Measurements from ENCODE around the gene ADAP1. TPM values are rescaled to one million over a fixed set of nuclear protein-coding genes. Genes with fewer than 3 reads are reported as not detected.

ADAP1 gene
- total and polyA plus RNA-seq, 2 of the 13 experiments (the other 11 are each of a cell fraction or from before 2014, with no cell fraction given) = 10.5 to 24.6 TPM

DNA sequence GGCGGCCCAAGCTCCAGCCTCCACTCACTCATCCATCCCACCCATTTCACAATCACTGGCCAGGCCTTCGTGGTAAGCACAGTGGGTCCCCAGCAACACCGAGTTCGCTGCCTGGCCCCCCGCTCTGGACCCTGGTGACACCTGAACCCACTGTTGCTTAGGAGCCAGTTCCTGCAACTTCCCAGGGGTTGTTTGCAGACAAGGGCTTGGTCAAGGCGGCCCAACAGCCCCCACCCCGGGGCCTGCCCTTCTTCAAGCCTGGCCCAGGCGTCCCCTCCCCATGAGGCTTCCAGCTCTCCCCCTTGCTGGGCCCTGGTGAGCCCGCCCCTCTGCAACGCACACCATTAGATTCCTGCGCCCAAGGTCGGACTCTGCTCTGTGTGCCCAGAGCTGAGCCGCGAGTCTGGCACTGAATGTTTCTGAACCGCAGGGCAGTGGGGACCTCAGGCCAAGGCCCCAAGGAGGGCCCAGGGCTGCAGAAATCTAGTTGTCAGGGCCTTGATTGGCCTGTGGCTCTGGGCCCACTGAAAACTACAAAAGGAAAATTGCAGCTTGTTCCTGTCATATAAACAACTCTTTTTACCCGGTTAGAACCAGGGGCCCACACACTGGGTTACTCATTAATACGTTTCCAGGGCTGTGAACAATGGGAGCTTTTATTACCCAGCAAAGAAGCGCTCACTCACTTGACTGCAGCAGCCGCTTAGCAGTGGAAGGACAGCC lies 23.0 kb upstream of the ADAP1 start (continued):
- TF ChIP-seq, protein P1, sequence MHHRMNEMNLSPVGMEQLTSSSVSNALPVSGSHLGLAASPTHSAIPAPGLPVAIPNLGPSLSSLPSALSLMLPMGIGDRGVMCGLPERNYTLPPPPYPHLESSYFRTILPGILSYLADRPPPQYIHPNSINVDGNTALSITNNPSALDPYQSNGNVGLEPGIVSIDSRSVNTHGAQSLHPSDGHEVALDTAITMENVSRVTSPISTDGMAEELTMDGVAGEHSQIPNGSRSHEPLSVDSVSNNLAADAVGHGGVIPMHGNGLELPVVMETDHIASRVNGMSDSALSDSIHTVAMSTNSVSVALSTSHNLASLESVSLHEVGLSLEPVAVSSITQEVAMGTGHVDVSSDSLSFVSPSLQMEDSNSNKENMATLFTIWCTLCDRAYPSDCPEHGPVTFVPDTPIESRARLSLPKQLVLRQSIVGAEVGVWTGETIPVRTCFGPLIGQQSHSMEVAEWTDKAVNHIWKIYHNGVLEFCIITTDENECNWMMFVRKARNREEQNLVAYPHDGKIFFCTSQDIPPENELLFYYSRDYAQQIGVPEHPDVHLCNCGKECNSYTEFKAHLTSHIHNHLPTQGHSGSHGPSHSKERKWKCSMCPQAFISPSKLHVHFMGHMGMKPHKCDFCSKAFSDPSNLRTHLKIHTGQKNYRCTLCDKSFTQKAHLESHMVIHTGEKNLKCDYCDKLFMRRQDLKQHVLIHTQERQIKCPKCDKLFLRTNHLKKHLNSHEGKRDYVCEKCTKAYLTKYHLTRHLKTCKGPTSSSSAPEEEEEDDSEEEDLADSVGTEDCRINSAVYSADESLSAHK (CRISPR knock-in tag; IDR thresholded peaks at IDR 0.05; ENCODE audit: borderline replicate concordance) = no peak
- TF ChIP-seq, protein P2, sequence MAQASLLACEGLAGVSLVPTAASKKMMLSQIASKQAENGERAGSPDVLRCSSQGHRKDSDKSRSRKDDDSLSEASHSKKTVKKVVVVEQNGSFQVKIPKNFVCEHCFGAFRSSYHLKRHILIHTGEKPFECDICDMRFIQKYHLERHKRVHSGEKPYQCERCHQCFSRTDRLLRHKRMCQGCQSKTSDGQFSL (CRISPR knock-in tag; IDR thresholded peaks at IDR 0.05) = 0 out of 2 replicates have a peak, but pooled peaks have one; percentile 59
- TF ChIP-seq CEBPG (CRISPR knock-in tag; IDR thresholded peaks at IDR 0.05) (peak; percentile 77), GABPB1 (CRISPR knock-in tag; IDR thresholded peaks at IDR 0.05) (peak; percentile 57), BRD4 (CRISPR knock-in tag; IDR thresholded peaks at IDR 0.05) (peak; percentile 60; the same call in 1 of the 2 replicates), SMC3 (IDR thresholded peaks at IDR 0.05; ENCODE audit: low read length) (no peak), RBM22 (optimal IDR thresholded peaks at IDR 0.05; ENCODE audit: low read length) (peak; percentile 88), ZNF225 (CRISPR knock-in tag; IDR thresholded peaks at IDR 0.05) (peak; percentile 70; the same call in 1 of the 2 replicates), NFE2L2 (IDR thresholded peaks at IDR 0.05; ENCODE audit: low read length) (no peak), SMAD3 (CRISPR knock-in tag; IDR thresholded peaks at IDR 0.05) (no peak; the same call in 1 of the 2 replicates), MZF1 (CRISPR knock-in tag; IDR thresholded peaks at IDR 0.05; ENCODE audit: borderline replicate concordance) (0 out of 2 replicates have a peak, but pooled peaks have one; percentile 48), MAF1 (CRISPR knock-in tag; IDR thresholded peaks at IDR 0.05; ENCODE audit: borderline replicate concordance) (peak; percentile 56), AKAP8 (CRISPR knock-in tag; IDR thresholded peaks at IDR 0.05) (peak; percentile 77; the same call in 1 of the 2 replicates), ETV6 (CRISPR knock-in tag; conservative IDR thresholded peaks at IDR 0.05) (no peak), AGO2 (optimal IDR thresholded peaks at IDR 0.05; ENCODE audit: low read depth, low read length) (peak; percentile 76), HDAC1 (CRISPR knock-in tag; IDR thresholded peaks at IDR 0.05) (peak; percentile 82)
- TF ChIP-seq, protein P3, sequence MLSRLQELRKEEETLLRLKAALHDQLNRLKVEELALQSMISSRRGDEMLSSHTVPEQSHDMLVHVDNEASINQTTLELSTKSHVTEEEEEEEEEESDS (CRISPR knock-in tag; IDR thresholded peaks at IDR 0.05; ENCODE audit: borderline replicate concordance) = peak; percentile 51; the same call in 1 of the 2 replicates
- TF ChIP-seq, protein P4, sequence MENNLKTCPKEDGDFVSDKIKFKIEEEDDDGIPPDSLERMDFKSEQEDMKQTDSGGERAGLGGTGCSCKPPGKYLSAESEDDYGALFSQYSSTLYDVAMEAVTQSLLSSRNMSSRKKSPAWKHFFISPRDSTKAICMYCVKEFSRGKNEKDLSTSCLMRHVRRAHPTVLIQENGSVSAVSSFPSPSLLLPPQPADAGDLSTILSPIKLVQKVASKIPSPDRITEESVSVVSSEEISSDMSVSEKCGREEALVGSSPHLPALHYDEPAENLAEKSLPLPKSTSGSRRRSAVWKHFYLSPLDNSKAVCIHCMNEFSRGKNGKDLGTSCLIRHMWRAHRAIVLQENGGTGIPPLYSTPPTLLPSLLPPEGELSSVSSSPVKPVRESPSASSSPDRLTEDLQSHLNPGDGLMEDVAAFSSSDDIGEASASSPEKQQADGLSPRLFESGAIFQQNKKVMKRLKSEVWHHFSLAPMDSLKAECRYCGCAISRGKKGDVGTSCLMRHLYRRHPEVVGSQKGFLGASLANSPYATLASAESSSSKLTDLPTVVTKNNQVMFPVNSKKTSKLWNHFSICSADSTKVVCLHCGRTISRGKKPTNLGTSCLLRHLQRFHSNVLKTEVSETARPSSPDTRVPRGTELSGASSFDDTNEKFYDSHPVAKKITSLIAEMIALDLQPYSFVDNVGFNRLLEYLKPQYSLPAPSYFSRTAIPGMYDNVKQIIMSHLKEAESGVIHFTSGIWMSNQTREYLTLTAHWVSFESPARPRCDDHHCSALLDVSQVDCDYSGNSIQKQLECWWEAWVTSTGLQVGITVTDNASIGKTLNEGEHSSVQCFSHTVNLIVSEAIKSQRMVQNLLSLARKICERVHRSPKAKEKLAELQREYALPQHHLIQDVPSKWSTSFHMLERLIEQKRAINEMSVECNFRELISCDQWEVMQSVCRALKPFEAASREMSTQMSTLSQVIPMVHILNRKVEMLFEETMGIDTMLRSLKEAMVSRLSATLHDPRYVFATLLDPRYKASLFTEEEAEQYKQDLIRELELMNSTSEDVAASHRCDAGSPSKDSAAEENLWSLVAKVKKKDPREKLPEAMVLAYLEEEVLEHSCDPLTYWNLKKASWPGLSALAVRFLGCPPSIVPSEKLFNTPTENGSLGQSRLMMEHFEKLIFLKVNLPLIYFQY (CRISPR knock-in tag; IDR thresholded peaks at IDR 0.05; ENCODE audit: borderline replicate concordance) = peak; percentile 91; the same call in 1 of the 2 replicates
- TF ChIP-seq, protein P5, sequence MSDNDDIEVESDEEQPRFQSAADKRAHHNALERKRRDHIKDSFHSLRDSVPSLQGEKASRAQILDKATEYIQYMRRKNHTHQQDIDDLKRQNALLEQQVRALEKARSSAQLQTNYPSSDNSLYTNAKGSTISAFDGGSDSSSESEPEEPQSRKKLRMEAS (IDR thresholded peaks at IDR 0.05) = no peak
- TF ChIP-seq, protein P6, sequence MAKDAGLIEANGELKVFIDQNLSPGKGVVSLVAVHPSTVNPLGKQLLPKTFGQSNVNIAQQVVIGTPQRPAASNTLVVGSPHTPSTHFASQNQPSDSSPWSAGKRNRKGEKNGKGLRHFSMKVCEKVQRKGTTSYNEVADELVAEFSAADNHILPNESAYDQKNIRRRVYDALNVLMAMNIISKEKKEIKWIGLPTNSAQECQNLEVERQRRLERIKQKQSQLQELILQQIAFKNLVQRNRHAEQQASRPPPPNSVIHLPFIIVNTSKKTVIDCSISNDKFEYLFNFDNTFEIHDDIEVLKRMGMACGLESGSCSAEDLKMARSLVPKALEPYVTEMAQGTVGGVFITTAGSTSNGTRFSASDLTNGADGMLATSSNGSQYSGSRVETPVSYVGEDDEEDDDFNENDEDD (CRISPR knock-in tag; IDR thresholded peaks at IDR 0.05; ENCODE audit: borderline replicate concordance) = 0 out of 2 replicates have a peak, but pooled peaks have one; percentile 10
- TF ChIP-seq, protein P7, sequence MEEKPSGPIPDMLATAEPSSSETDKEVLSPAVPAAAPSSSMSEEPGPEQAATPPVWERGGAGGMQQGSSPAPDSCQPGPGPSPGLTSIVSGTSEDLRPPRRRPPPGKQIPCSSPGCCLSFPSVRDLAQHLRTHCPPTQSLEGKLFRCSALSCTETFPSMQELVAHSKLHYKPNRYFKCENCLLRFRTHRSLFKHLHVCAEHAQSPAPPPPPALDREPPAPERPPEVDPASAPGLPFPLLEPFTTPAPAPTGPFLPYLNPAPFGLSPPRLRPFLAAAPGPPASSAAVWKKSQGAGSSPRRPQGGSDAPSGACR (CRISPR knock-in tag; IDR thresholded peaks at IDR 0.05) = no peak; the same call in 1 of the 2 replicates
